Transverse colon (tissue), 4 donors: Measurements from ENCODE around the gene GLMP. TPM values are rescaled to one million over a fixed set of nuclear protein-coding genes. Genes with fewer than 3 reads are reported as not detected.

Experiments
- DNase-seq: peaks from one replicate; pipeline ENCODE4 v3.0.0-alpha.2; 2019
- H3K27ac ChIP-seq, 4 donors: fragments of 200-600 bp; sonication (generic); 2 replicates each; pipeline ENCODE4 v1.5.1; 2016 to 2018; ENCODE audit warnings: inconsistent platforms in 4 of 4
- H3K27me3 ChIP-seq: fragments of 200-600 bp; sonication (generic); 2 replicates; pipeline ENCODE4 v1.5.1; 2017; ENCODE audit warnings: inconsistent platforms
- H3K36me3 ChIP-seq, 4 donors: fragments of 200-600 bp; sonication (generic); 2 replicates each; pipeline ENCODE4 v1.5.1; 2017 to 2019; ENCODE audit warnings: inconsistent platforms in 4 of 4
- H3K4me1 ChIP-seq, 4 donors: fragments of 200-600 bp; sonication (generic); 2 replicates each; pipeline ENCODE4 v1.5.1; 2017 to 2020; ENCODE audit warnings: inconsistent platforms in 4 of 4
- H3K4me3 ChIP-seq, 4 donors: fragments of 200-600 bp; sonication (generic); 1 replicate in 1 of 4; 2 replicates in 3 of 4; pipeline versions ENCODE4 v1.5.1 to v1.6.1; 2017 to 2019; ENCODE audit warnings: inconsistent platforms in 4 of 4
- H3K9me3 ChIP-seq, 2 donors: fragments of 200-600 bp; sonication (generic); 2 replicates each; pipeline ENCODE4 v1.5.1; 2017 to 2019; ENCODE audit warnings: inconsistent platforms in 2 of 2
- EP300 ChIP-seq: sonication (generic); formaldehyde crosslinking; IDR thresholded peaks from one replicate; pipeline ENCODE4 v1.6.1; 2017; ENCODE audit warnings: antibody characterized with exemption, low read depth
- POLR2A ChIP-seq: fragments of 450-650 bp; IDR thresholded peaks from one replicate; pipeline ENCODE4 v1.6.1; 2016; ENCODE audit warnings: antibody characterized with exemption, mild to moderate bottlenecking, moderate library complexity
- POLR2AphosphoS5 ChIP-seq, 3 donors: sonication (generic); formaldehyde crosslinking; IDR thresholded peaks; one replicate each; pipeline ENCODE4 v1.6.1; 2016; ENCODE audit warnings: antibody characterized with exemption in 3 of 3
- WGBS, 2 donors: methylation state at CpG; one replicate each; pipeline ENCODE4 v1.1.5; 2018; ENCODE audit warnings: low coverage in 1 of 2; 5-methylcytosine and 5-hydroxymethylcytosine counted together
- in situ Hi-C, 4 donors: fragments of 200-750 bp; cut with MboI; loops; one replicate each; pipeline versions ENCODE4 v1.15.0 to v1.15.1; 2017; ENCODE audit warnings: low sequenced_read_pairs in 3 of 4, low pct_ligation_motif_present in 1 of 4, low pct_unique_long_range_greater_than_20kb in 1 of 4
- intact Hi-C: fragments of 100-400 bp; cut with DNase I; formaldehyde crosslinking; loops from one replicate; pipeline ENCODE4 v1.15.1; 2023; ENCODE audit warnings: low total_unique reads
- total RNA-seq, 4 donors: library from RNA; depleted of rRNA; stranded (reverse); fragments of >200 nt; gene quantifications; one replicate each; pipeline ENCODE4 v1.1.0, GENCODE V29; 2016
- TF ChIP-seq, protein P1 (sequence below), 5 experiments: fragments of 200-600 bp in 3 of 5; fragments of 450-650 bp in 2 of 5; sonication (generic) in 3 of 5; IDR thresholded peaks; 1 replicate in 2 of 5; 2 replicates in 3 of 5; pipeline ENCODE4 v1.5.1; 2016 to 2017; ENCODE audit warnings: antibody characterized with exemption in 5 of 5, inconsistent platforms in 3 of 5, mild to moderate bottlenecking in 2 of 5, moderate library complexity in 1 of 5

GLMP gene
- total RNA-seq, 4 donors from 2014 or later = 4.0 to 65.9 (median 38.2) TPM

DNA sequence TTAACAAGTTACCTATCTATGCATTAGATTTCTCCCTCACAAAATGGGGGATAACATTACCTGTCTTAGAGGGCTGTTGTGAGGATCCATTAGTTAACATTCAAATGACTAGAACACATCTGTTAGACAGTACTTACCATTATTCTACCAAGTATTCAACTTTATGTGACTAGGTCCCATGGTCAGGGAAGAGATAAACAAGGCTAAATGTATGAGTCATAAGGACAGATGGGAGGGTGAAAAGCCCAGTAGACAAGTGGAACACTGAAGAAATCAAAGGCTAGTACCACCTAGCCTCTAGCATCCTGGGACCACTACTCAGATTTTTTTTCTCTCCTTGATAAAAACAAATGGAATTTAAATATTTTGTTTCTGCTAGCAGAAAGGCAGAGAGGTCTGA is 12.6 kb upstream of the GLMP start:
- Histone ChIP-seq H3K9me3 (no peaks in the 10 kb centered on the region), H3K4me1 (no peaks in the 10 kb centered on the region), H3K36me3 (peaks cover 0 to 64% (median 26%) of the 10 kb centered on the region in 4 donors), H3K27ac (no peak overlapping the region), H3K4me3 (no peak overlapping the region), H3K27me3 (no peaks in the 10 kb centered on the region)
- intact Hi-C loops (no loop called here), in situ Hi-C loops (no loop called here)
- TF ChIP-seq POLR2A (no peak), POLR2AphosphoS5 (IDR thresholded peaks at IDR 0.05) (no peak), EP300 (no peak)
- TF ChIP-seq, protein P1, sequence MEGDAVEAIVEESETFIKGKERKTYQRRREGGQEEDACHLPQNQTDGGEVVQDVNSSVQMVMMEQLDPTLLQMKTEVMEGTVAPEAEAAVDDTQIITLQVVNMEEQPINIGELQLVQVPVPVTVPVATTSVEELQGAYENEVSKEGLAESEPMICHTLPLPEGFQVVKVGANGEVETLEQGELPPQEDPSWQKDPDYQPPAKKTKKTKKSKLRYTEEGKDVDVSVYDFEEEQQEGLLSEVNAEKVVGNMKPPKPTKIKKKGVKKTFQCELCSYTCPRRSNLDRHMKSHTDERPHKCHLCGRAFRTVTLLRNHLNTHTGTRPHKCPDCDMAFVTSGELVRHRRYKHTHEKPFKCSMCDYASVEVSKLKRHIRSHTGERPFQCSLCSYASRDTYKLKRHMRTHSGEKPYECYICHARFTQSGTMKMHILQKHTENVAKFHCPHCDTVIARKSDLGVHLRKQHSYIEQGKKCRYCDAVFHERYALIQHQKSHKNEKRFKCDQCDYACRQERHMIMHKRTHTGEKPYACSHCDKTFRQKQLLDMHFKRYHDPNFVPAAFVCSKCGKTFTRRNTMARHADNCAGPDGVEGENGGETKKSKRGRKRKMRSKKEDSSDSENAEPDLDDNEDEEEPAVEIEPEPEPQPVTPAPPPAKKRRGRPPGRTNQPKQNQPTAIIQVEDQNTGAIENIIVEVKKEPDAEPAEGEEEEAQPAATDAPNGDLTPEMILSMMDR (IDR thresholded peaks at IDR 0.05) = no peak
- no peak for DNase-seq

DNA sequence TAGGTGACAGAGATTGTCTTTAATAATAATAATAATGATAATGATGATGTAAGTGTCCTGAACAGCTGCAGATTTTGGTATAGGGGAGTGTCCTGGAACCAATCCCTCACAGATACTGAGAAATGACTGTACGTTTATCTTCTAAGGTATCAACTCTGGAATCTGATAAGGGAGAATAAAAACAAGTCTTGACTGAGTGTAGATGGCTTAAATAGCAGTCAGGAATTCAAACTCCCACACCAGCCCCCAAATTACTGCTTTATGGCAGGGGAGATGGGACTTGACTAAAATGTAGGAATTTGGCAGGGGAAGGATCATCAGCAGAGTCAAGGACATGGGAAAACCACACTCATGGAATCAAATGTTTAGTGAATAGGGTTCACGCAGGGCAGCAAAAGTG is 9.7 kb upstream of the GLMP start:
- TF ChIP-seq, protein P1 (IDR thresholded peaks at IDR 0.05) = no peak
- TF ChIP-seq EP300 = no peak
- no peak for TF ChIP-seq POLR2AphosphoS5 (IDR thresholded peaks at IDR 0.05)
- TF ChIP-seq POLR2A = no peak
- Histone ChIP-seq H3K4me1 (no peaks in the 10 kb centered on the region), H3K9me3 (no peaks in the 10 kb centered on the region), H3K27ac (no peak overlapping the region), H3K36me3 (peaks cover 0 to 36% (median 13%) of the 10 kb centered on the region in 4 donors), H3K4me3 (no peak overlapping the region), H3K27me3 (no peaks in the 10 kb centered on the region)
- 75 to 91% methylated on average over 2 of the region's 2 CpGs for WGBS, 2 donors
- intact Hi-C loops = no loop called here
- DNase-seq = no peak
- in situ Hi-C loops = no loop called here

DNA sequence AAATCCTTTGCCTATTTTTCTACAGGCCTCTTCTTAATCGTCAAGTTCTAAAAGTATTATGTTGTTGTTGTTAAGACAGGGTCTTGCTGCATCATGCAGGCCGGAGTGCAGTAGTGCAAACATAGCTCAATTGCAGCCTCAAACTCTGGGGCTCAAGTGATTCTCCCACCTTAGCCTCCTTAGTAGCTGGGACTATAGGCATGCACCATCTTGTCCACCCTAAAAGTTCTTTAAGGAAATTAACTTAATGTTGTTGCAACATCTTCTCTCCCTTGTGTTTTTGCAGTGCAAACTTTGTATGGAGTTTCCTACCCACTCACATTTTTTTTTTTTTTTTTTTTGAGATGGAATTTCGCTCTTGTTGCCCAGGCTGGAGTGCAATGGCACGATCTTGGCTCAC is 7.8 kb upstream of the GLMP start:
- TF ChIP-seq EP300 (no peak), POLR2A (no peak), POLR2AphosphoS5 (IDR thresholded peaks at IDR 0.05) (no peak)
- TF ChIP-seq, protein P1 (IDR thresholded peaks at IDR 0.05) = no peak
- Histone ChIP-seq H3K36me3 (peaks cover 0 to 18% (median 4%) of the 10 kb centered on the region in 4 donors), H3K4me3 (no peak overlapping the region), H3K27me3 (no peaks in the 10 kb centered on the region), H3K27ac (no peak overlapping the region), H3K4me1 (no peaks in the 10 kb centered on the region), H3K9me3 (no peaks in the 10 kb centered on the region)
- in situ Hi-C loops (no loop called here), intact Hi-C loops (no loop called here)
- DNase-seq = no peak
- 84 to 96% methylated on average over 4 of the region's 4 CpGs for WGBS, 2 donors

DNA sequence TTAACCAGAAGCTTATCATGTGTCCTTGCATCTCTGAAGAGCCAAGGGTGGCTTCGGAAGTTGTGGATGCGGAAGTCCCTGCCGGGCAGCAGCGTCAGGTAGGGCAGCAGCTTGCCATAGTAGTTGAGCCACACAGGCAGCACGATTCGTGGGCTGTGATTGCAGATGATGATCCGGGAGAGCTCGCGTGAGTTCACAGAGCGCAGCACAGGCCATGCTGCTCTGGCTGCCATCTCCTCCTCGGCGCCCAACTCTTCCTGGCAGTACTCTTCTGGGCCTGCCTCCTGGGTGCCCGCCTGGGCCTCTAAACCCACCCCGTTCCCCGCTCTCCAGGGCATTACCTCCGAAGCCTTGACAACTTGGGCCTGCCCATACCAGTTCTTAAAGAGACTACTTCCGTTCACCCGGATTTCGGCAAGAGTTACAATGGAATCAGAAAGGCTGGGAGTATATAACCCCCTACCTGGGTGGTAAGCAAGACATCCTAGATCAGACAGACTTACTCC is 3.4 kb upstream of the GLMP start, which contains the start of gene VHLL:
VHLL (minus strand) TSS at position 456 of the 506 bp plus-strand sequence; CDS start at position 338, 118 bp downstream.
- in situ Hi-C loops = no loop called here
- H3K27ac ChIP-seq = no peak within 1 kb of the TSS
- H3K4me1 ChIP-seq = peaks cover 6 to 15% (median 9%) of the 10 kb centered on the region in 4 donors
- H3K9me3 ChIP-seq = no peaks in the 10 kb centered on the region
- DNase-seq = no peak
- no peaks in the 10 kb centered on the region for H3K27me3 ChIP-seq
- intact Hi-C loops = no loop called here
- no peak within 1 kb of the TSS for H3K4me3 ChIP-seq
- no peaks in the 10 kb centered on the region for H3K36me3 ChIP-seq
- 91% methylated on average over 19 of the region's 19 CpGs; no CpG with 5 or more reads in 1 of the 2 donors for WGBS, 2 donors
- TF ChIP-seq POLR2A (no peak), EP300 (no peak), POLR2AphosphoS5 (IDR thresholded peaks at IDR 0.05) (no peak)
- TF ChIP-seq, protein P1 (IDR thresholded peaks at IDR 0.05) = no peak
